ENCODE results near the gene STARD13. TPM values are rescaled to one million over a fixed set of nuclear protein-coding genes. Genes with fewer than 3 reads are reported as not detected.

Gene STARD13
- total RNA-seq, 2 experiments from 2014 or later, result 0.57 TPM; not detected in 1

GRCh38 chr13:33292712-33293111, 7.2 kb upstream of the STARD13 start:
- Histone ChIP-seq H3K4me2 (ENCODE audit: low read length) (no peak overlapping the region), H2AFZ (ENCODE audit: low read length) (no peak overlapping the region)

GRCh38 chr13:33290421-33290965, 4.9 kb upstream of the STARD13 start:
- no peaks in the 10 kb centered on the region for H3K9me2 ChIP-seq (ENCODE audit: insufficient read depth, low read length)
- no peak overlapping the region for H2AFZ ChIP-seq (ENCODE audit: low read length)
- no peak overlapping the region for H3K4me2 ChIP-seq (ENCODE audit: low read length)
- no peak for TF ChIP-seq EZH2phosphoT487 (IDR thresholded peaks at IDR 0.05; ENCODE audit: borderline replicate concordance, low read depth, low read length)
- TF ChIP-seq, protein P1, sequence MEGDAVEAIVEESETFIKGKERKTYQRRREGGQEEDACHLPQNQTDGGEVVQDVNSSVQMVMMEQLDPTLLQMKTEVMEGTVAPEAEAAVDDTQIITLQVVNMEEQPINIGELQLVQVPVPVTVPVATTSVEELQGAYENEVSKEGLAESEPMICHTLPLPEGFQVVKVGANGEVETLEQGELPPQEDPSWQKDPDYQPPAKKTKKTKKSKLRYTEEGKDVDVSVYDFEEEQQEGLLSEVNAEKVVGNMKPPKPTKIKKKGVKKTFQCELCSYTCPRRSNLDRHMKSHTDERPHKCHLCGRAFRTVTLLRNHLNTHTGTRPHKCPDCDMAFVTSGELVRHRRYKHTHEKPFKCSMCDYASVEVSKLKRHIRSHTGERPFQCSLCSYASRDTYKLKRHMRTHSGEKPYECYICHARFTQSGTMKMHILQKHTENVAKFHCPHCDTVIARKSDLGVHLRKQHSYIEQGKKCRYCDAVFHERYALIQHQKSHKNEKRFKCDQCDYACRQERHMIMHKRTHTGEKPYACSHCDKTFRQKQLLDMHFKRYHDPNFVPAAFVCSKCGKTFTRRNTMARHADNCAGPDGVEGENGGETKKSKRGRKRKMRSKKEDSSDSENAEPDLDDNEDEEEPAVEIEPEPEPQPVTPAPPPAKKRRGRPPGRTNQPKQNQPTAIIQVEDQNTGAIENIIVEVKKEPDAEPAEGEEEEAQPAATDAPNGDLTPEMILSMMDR (conservative IDR thresholded peaks at IDR 0.05; ENCODE audit: low read length), result no peak
- no TSS peak for BruUV-seq (replicated peaks)
- ChIA-PET CTCF (ENCODE audit: unreplicated experiment) (no interaction called here), POLR2A (interaction anchor here (0.5 kb wide), 1 partner anchor 1432 kb away, joined by 3 read pairs; no protein-coding TSS in a partner anchor)
- H4K20me1 ChIP-seq (ENCODE audit: insufficient read depth, low read length), result no peaks in the 10 kb centered on the region
- no peaks in the 10 kb centered on the region for H3K4me1 ChIP-seq (ENCODE audit: insufficient read depth, low read length, poor library complexity, severe bottlenecking)
- intact Hi-C loops (cut with micrococcal nuclease; ENCODE audit: unreplicated experiment), result no loop called here
- H3K79me2 ChIP-seq (ENCODE audit: insufficient read depth, low read depth, low read length), result no peaks in the 10 kb centered on the region
- no peak overlapping the region for H3K4me3 ChIP-seq (ENCODE audit: low read depth, low read length, poor library complexity, severe bottlenecking)
- no peak overlapping the region for H3K27ac ChIP-seq (ENCODE audit: low read depth, low read length, poor library complexity, severe bottlenecking)
- H3K9me3 ChIP-seq (ENCODE audit: low read length), result no peaks in the 10 kb centered on the region
- DNase-seq (ENCODE audit: low spot score), result no peak
- no peaks in the 10 kb centered on the region for H3K36me3 ChIP-seq (ENCODE audit: insufficient read depth, low read length)

More at GRCh38 chr13:33292712-33293111, 7.2 kb upstream of the STARD13 start:
- TF ChIP-seq, protein P1 (conservative IDR thresholded peaks at IDR 0.05; ENCODE audit: low read length), result no peak
- no peak for TF ChIP-seq EZH2phosphoT487 (IDR thresholded peaks at IDR 0.05; ENCODE audit: borderline replicate concordance, low read depth, low read length)
- no peaks in the 10 kb centered on the region for H3K79me2 ChIP-seq (ENCODE audit: insufficient read depth, low read depth, low read length)
- BruUV-seq (replicated peaks), result no TSS peak
- ChIA-PET CTCF (ENCODE audit: unreplicated experiment) (no interaction called here), POLR2A (no interaction called here)
- H3K27ac ChIP-seq (ENCODE audit: low read depth, low read length, poor library complexity, severe bottlenecking), result no peak overlapping the region
- no peak for DNase-seq (ENCODE audit: low spot score)
- no peaks in the 10 kb centered on the region for H3K4me1 ChIP-seq (ENCODE audit: insufficient read depth, low read length, poor library complexity, severe bottlenecking)
- H4K20me1 ChIP-seq (ENCODE audit: insufficient read depth, low read length), result no peaks in the 10 kb centered on the region
- intact Hi-C loops (cut with micrococcal nuclease; ENCODE audit: unreplicated experiment), result no loop called here
- no peaks in the 10 kb centered on the region for H3K9me3 ChIP-seq (ENCODE audit: low read length)
- no peaks in the 10 kb centered on the region for H3K9me2 ChIP-seq (ENCODE audit: insufficient read depth, low read length)
- H3K36me3 ChIP-seq (ENCODE audit: insufficient read depth, low read length), result no peaks in the 10 kb centered on the region
- H3K4me3 ChIP-seq (ENCODE audit: low read depth, low read length, poor library complexity, severe bottlenecking), result no peak overlapping the region

DNA sequence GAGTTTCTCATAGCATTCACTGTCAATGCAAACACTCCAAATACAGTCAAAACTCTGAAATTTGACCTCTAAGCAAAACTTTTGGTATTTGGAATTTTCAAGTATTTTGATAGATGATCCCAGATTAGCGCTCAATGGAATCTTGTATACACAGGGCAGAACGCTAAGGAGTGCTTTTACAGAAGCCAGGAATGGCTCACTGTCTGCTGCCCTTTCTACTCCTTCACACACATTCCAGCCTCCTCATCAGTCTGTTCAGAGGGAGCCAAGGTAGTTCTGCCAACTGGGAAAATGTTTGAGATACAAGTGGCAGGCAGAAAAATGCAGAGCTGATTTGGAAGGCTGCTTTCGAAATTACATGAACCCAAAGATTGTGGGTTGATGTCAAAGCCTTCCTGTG, 4.4 kb upstream of the STARD13 start:
- POLR2A ChIA-PET, result interaction anchor here (0.7 kb wide), 1 partner anchor 307 kb away, joined by 3 read pairs; no protein-coding TSS in a partner anchor
- Histone ChIP-seq H3K36me3 (ENCODE audit: insufficient read depth, low read length) (no peaks in the 10 kb centered on the region), H4K20me1 (ENCODE audit: insufficient read depth, low read length) (no peaks in the 10 kb centered on the region), H3K27ac (ENCODE audit: low read depth, low read length, poor library complexity, severe bottlenecking) (no peak overlapping the region), H3K4me1 (ENCODE audit: insufficient read depth, low read length, poor library complexity, severe bottlenecking) (no peaks in the 10 kb centered on the region), H3K4me2 (ENCODE audit: low read length) (no peak overlapping the region), H2AFZ (ENCODE audit: low read length) (no peak overlapping the region), H3K9me2 (ENCODE audit: insufficient read depth, low read length) (no peaks in the 10 kb centered on the region), H3K79me2 (ENCODE audit: insufficient read depth, low read depth, low read length) (no peaks in the 10 kb centered on the region), H3K4me3 (ENCODE audit: low read depth, low read length, poor library complexity, severe bottlenecking) (no peak overlapping the region), H3K9me3 (ENCODE audit: low read length) (no peaks in the 10 kb centered on the region)
- no TSS peak for BruUV-seq (replicated peaks)
- CTCF ChIA-PET (ENCODE audit: unreplicated experiment), result no interaction called here
- TF ChIP-seq, protein P1 (conservative IDR thresholded peaks at IDR 0.05; ENCODE audit: low read length), result no peak
- TF ChIP-seq EZH2phosphoT487 (IDR thresholded peaks at IDR 0.05; ENCODE audit: borderline replicate concordance, low read depth, low read length), result no peak
- no peak for DNase-seq (ENCODE audit: low spot score)
- intact Hi-C loops (cut with micrococcal nuclease; ENCODE audit: unreplicated experiment), result no loop called here

Measured in OCI-LY7 (cell line).